IPS-18c (cell line): ENCODE data around the gene DOCK11.
"Not testable (repeated sequence)": the region's sequence is repeated elsewhere in the genome, so short reads cannot be mapped to it uniquely, and the experiment has no call there.

Experiments used
- H3K4me3 ChIP-seq: 2 replicates; pipeline ENCODE4 v1.7.0; 2013; ENCODE audit warnings: low read depth, mild to moderate bottlenecking, low read length, moderate library complexity; ENCODE audit not compliant: insufficient read depth
- H3K9me3 ChIP-seq: one replicate; pipeline ENCODE4 v1.6.1; 2013; ENCODE audit warnings: mild to moderate bottlenecking, low read length, moderate library complexity; ENCODE audit not compliant: control insufficient read depth, insufficient read depth

Gene DOCK11

DNA sequence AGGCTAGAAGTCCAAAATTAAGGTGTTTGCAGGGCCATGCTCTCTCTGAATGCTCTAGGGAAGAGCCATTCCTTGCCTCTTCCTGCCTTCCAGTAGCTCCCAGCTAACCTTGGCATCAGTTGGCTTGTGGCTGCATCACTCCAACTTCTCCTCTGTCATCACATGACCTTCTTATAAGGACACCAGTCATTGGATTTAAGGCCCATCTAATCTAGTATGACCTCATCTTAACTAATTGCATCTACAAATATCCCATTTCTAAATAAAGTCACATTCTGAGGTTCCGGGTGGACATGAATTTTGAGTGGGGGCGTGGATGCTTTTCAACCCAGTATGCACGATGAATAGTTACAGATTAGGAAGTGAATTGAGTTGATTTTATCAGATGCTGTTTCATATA is 89.7 kb downstream of the DOCK11 start:
- Histone ChIP-seq H3K4me3 (no peak overlapping the region), H3K9me3 (peaks cover 2% of the 10 kb centered on the region)

- not testable (repeated sequence) for H3K9me3 ChIP-seq, H3K4me3 ChIP-seq
Observed at GRCh38 chrX:118586206-118586605, 90.6 kb downstream of the DOCK11 start.

- no peak overlapping the region for H3K4me3 ChIP-seq
- H3K9me3 ChIP-seq = no peaks in the 10 kb centered on the region
Observed at GRCh38 chrX:118588715-118589114, 93.1 kb downstream of the DOCK11 start.

DNA sequence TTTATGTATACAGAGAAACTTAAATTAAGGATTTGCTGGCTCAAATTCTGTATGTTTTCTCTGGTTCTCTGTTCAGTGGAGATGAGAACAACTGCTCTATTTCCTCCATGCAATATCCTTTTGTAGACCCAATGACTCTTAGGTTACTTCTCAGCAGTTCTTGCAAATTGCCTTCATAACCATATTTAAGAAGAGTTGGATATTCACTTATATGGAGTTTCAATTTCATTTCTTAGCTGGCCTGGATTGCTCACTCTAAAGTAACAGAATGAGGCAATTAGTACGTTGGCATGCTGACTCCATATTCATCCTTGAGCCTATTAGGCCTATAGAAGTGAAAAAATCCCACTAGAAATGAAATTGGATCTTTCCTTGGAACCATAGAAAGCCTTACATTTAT is 93.6 kb downstream of the DOCK11 start:
- H3K4me3 ChIP-seq = no peak overlapping the region
- H3K9me3 ChIP-seq = no peaks in the 10 kb centered on the region

DNA sequence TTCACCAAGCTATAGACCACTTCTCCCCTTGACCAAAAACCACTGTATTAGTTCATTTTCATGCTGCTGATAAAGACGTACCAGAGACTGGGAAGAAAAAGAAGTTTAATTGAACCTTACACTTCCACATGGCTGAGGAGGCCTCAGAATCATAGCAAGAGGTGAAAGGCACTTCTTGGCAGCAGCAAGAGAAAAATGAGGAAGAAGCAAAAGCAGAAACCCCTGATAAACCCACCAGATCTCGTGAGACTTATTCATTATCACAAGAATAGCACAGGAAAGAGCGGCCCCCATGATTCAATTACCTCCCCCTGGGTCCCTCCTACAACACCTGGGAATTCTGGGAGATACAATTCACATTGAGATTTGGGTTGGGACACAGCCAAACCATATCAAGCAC is 97.8 kb downstream of the DOCK11 start:
- Histone ChIP-seq H3K9me3 (peaks cover 2% of the 10 kb centered on the region), H3K4me3 (no peak overlapping the region)

- Histone ChIP-seq H3K9me3 (peaks cover 2% of the 10 kb centered on the region), H3K4me3 (no peak overlapping the region)
Observed at GRCh38 chrX:118594697-118595420, 99.2 kb downstream of the DOCK11 start.

DNA sequence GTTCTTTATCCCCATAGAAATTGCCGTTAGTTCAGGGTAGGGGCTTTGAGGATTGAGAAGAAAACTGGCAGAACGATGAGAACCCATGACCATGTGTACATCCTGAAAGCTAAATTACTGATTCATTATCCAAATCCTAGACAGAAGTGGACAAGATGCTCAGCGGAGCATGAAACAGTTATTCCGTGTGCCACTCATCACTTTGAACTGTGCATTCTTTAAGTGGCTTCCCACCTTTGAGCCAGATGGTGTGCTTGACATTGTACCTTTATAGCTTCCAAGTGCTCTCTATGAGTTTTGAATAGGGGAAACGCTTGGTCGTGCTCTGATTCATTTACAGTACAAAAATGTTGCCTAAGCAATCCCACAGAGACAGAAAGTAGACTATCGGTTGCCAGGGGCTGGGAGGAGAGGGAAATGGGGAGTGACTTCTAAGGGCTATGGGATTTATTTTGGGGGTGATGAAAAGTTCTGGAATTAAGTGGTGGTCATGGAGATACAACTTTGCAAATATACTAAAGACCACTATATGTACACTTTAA is 100.0 kb downstream of the DOCK11 start:
- Histone ChIP-seq H3K4me3 (no peak overlapping the region), H3K9me3 (peaks cover 2% of the 10 kb centered on the region)

DNA sequence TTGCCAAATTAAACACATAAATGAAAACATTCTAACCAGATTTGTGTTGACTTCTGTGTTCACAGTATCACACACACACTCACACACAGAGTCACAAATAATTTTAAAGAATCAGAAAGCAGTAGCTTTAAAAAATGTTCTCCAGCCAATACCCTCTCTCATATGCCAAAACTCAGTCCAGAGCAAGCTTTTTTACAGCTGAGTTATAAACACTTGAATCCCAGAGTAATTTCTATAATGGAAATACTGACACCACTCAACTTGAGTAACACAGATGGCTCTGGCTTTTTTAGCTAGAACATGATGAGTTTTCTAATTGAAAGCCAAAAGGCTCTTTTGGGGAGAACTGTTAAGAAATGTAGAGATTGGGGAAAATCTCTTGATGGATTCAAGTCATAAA is 100.8 kb downstream of the DOCK11 start:
- Histone ChIP-seq H3K9me3 (peaks cover 2% of the 10 kb centered on the region), H3K4me3 (no peak overlapping the region)

DNA sequence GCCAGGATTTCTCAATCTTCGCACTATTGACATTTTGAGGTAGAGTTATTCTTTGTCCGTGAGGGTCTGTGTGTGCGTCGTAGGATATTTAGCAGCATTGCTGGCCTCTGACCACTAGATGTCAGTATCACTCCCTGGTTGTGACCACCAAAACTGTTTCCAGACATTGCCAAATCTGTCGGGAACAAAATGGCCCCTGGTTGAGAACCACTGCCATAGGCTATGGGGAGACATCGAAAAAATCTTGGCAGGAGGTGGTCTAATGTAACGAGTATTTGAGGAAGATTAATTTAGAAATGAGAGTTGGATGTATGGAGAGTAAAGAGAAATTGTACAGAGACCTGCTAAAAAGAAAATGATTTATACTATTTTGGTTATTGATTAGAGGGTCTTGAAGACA is 108.4 kb downstream of the DOCK11 start:
- H3K4me3 ChIP-seq = no peak overlapping the region
- no peaks in the 10 kb centered on the region for H3K9me3 ChIP-seq

DNA sequence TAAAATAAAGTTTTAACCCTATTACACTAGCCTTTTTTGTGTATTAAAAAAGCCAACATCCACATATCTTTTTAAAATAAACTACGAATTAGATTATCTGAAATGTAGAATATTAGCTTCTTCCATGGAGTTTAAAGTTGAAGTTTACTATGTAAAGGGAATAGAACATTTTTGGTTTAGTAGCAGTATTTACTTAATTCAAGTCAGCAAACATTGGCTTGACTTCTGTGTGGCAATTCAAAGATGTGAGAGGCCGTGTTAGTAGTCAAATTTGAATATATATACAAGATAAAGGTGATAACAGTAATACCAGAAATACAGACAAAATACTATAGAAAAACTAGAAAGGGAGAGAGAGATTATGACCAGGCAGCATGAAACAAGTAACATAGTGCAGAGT is 116.7 kb downstream of the DOCK11 start:
- Histone ChIP-seq H3K9me3 (no peaks in the 10 kb centered on the region), H3K4me3 (no peak overlapping the region)

DNA sequence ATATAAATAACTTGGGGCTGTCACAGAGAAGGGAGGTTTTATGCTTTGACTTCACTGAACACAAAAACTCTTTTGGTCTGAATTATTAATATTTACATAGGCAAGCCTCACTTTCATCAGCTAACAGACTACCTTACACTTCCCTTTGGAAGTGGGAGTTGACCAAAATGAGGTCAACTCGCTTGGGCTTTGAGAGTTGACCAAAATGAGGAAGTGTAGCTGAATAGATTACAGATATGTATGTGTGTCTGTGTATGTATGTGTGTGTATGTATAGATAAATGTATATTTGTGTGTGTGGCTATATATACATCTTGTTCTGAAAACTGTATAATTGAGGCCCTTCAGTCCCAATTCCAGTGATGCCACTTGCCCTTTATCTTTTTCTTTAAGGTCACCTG is 118.5 kb downstream of the DOCK11 start:
- H3K4me3 ChIP-seq = no peak overlapping the region
- no peaks in the 10 kb centered on the region for H3K9me3 ChIP-seq

- no peak overlapping the region for H3K4me3 ChIP-seq
- no peaks in the 10 kb centered on the region for H3K9me3 ChIP-seq
Observed at GRCh38 chrX:118615141-118615540, 119.5 kb downstream of the DOCK11 start.

- Histone ChIP-seq H3K4me3 (no peak overlapping the region), H3K9me3 (no peaks in the 10 kb centered on the region)
Observed at GRCh38 chrX:118621081-118621759, 125.6 kb downstream of the DOCK11 start.

GRCh38 chrX:118623062-118623461 is 127.4 kb downstream of the DOCK11 start:
- no peaks in the 10 kb centered on the region for H3K9me3 ChIP-seq
- H3K4me3 ChIP-seq = no peak overlapping the region

GRCh38 chrX:118626346-118626745 is 130.7 kb downstream of the DOCK11 start:
- no peak overlapping the region for H3K4me3 ChIP-seq
- no peaks in the 10 kb centered on the region for H3K9me3 ChIP-seq

GRCh38 chrX:118627084-118627758 is 131.6 kb downstream of the DOCK11 start:
- Histone ChIP-seq H3K4me3 (no peak overlapping the region), H3K9me3 (no peaks in the 10 kb centered on the region)

DNA sequence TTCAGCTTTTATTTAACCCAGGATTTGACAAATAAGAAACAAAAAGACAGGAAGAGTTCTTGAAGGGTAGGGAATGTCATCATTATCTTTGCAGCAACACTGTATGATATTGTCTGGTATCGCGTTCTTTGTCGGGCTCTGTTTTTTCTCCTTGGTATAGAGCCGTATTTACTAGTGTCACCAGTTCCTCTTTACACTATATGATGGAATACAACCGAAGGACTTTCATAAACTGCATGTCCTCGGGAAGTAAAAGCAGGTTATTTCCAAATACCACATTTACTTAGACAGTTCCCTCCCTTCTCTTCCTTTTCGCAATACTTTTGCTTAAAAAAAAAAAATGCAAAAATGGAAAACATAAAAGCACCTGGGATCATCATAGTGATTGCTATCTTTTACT is 135.2 kb downstream of the DOCK11 start:
- Histone ChIP-seq H3K4me3 (no peak overlapping the region), H3K9me3 (no peaks in the 10 kb centered on the region)

GRCh38 chrX:118631586-118631985 is 136.0 kb downstream of the DOCK11 start:
- Histone ChIP-seq H3K9me3 (no peaks in the 10 kb centered on the region), H3K4me3 (no peak overlapping the region)
